Ishikawa (cell line): ENCODE results near the gene SETD7.

Source experiments
- CREB1 ChIP-seq: IDR thresholded peaks from 2 replicates; pipeline ENCODE4 v1.6.1; 2012; ENCODE audit warnings: low read depth
- EP300 ChIP-seq: IDR thresholded peaks from 2 replicates; pipeline ENCODE4 v1.6.1; 2012; ENCODE audit warnings: borderline replicate concordance
- RAD21 ChIP-seq: IDR thresholded peaks from 2 replicates; pipeline ENCODE4 v1.6.1; 2012; ENCODE audit warnings: low read depth
- TAF1 ChIP-seq: IDR thresholded peaks from 2 replicates; pipeline ENCODE4 v1.6.1; 2012; ENCODE audit warnings: low read depth, mild to moderate bottlenecking
- TCF12 ChIP-seq: IDR thresholded peaks from 2 replicates; pipeline ENCODE4 v1.6.1; 2012; ENCODE audit warnings: low read depth
- TEAD4 ChIP-seq: IDR thresholded peaks from 2 replicates; pipeline ENCODE4 v1.6.1; 2012

- TF ChIP-seq EP300 (no peak), RAD21 (no peak), TEAD4 (no peak), TCF12 (no peak), CREB1 (no peak), TAF1 (no peak)
Measured at GRCh38 chr4:139460565-139460964, 95.5 kb downstream of the SETD7 start.
